A673 (cell line): ENCODE data around the gene AGBL4.

Source experiments
- EZH2 ChIP-seq: fragments of 200-600 bp; sonication (generic); IDR thresholded peaks from 2 replicates; pipeline ENCODE4 v1.6.1; 2017; ENCODE audit warnings: borderline replicate concordance, low read depth, mild to moderate bottlenecking, mixed read lengths, antibody characterized with exemption, low read length; ENCODE audit not compliant: poor library complexity, severe bottlenecking
- TF ChIP-seq, protein P1 (sequence below): fragments of 300-800, 200-600 bp; sonication (generic); conservative IDR thresholded peaks from 2 replicates; pipeline ENCODE4 v1.5.1; 2017; ENCODE audit warnings: low read depth, mild to moderate bottlenecking, antibody characterized with exemption, low read length, moderate library complexity, mixed read lengths

DNA sequence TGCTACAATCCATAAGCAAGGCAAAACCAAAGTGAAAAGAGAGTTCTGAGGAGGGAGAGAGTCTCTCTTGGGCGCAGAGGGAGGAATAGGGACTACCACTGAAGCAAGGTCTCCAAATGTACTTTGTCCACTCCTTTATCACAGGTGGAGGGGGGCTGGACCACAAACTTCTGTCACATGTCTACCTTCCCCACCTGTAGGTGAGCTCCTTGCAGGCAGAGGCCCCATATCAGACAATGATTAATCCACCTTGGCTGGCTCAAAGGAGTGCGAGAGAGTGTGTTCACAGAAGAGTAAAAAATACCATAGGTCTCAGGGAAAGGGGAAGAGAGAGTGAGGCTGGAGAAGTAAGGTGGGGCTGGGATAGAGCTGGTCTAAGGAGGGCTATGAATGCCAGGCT, 1251.5 kb downstream of the AGBL4 start:
- TF ChIP-seq, protein P1, sequence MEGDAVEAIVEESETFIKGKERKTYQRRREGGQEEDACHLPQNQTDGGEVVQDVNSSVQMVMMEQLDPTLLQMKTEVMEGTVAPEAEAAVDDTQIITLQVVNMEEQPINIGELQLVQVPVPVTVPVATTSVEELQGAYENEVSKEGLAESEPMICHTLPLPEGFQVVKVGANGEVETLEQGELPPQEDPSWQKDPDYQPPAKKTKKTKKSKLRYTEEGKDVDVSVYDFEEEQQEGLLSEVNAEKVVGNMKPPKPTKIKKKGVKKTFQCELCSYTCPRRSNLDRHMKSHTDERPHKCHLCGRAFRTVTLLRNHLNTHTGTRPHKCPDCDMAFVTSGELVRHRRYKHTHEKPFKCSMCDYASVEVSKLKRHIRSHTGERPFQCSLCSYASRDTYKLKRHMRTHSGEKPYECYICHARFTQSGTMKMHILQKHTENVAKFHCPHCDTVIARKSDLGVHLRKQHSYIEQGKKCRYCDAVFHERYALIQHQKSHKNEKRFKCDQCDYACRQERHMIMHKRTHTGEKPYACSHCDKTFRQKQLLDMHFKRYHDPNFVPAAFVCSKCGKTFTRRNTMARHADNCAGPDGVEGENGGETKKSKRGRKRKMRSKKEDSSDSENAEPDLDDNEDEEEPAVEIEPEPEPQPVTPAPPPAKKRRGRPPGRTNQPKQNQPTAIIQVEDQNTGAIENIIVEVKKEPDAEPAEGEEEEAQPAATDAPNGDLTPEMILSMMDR, result no peak
- no peak for TF ChIP-seq EZH2
